ENCODE results near the gene LIN7C. TPM values are rescaled to one million over a fixed set of nuclear protein-coding genes. Genes with fewer than 3 reads are reported as not detected.

Gene LIN7C
- total RNA-seq, 1 donor from 2014 or later = 342 TPM

GRCh38 chr11:27471589-27472397 lies 34.8 kb downstream of the LIN7C start:
- DNase-seq (ENCODE audit: low spot score in 2 of 2) (peak; percentile 41 to 56), FAIRE-seq (no peak)

- DNase-seq (ENCODE audit: low spot score in 2 of 2) = no peak
- FAIRE-seq = no peak
Observed at GRCh38 chr11:27470826-27471588, 35.6 kb downstream of the LIN7C start.

DNA sequence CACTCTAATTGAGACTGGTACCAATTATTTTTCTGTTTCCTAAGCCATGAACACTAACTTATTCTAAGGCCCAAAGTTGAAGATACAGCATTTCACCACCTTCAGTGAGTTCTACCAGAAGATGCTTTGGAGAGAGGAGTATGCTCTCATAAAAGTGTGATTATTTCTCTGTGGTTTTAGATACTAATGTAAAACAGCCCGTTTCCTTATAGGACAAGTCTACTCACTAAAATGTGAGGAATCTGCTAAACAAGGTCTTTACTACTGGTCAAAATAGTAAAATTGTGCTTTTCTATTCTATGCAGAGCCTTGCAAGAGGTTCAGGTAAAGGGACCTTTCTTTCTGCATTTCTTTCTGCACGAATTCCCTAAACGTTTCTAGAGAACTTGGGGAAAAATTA lies 36.4 kb downstream of the LIN7C start:
- no peak for FAIRE-seq

DNA sequence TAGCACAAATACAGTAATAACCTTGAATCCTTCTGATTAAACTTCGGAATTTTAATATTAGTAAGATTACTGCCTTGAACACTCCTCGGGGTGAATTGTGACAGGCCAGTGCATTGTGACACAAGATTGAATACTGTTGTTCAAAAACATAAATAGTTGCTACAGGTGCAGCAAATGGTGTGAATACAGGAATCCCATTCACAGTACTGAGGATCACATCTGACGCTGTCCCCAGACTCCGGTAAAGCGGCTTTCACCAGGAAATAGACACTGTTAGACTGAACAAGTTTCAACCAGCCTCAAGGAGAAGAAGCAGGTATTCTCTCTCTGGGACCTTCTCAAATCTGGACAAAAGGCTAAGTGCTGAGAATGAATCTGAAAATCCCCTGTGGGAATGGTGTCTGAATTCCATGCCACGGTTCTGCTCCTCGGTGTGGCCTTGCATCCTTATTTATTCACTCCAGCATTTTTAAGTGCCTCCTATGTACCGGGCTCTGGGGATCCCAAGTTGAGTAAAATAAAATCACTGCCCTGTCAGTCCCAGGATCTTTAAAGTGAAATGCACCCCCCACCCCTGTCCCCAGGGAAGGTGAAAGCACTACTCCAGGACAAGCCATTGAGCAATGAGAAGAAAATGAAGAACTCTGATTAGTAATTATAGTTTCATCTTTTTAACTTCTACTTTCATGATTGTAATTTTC lies 37.4 kb downstream of the LIN7C start:
- FAIRE-seq = no peak
- no peak for DNase-seq (ENCODE audit: low spot score in 2 of 2)

More for the DNA sequence above, 36.4 kb downstream of the LIN7C start:
- no peak for DNase-seq (ENCODE audit: low spot score in 2 of 2)

DNA sequence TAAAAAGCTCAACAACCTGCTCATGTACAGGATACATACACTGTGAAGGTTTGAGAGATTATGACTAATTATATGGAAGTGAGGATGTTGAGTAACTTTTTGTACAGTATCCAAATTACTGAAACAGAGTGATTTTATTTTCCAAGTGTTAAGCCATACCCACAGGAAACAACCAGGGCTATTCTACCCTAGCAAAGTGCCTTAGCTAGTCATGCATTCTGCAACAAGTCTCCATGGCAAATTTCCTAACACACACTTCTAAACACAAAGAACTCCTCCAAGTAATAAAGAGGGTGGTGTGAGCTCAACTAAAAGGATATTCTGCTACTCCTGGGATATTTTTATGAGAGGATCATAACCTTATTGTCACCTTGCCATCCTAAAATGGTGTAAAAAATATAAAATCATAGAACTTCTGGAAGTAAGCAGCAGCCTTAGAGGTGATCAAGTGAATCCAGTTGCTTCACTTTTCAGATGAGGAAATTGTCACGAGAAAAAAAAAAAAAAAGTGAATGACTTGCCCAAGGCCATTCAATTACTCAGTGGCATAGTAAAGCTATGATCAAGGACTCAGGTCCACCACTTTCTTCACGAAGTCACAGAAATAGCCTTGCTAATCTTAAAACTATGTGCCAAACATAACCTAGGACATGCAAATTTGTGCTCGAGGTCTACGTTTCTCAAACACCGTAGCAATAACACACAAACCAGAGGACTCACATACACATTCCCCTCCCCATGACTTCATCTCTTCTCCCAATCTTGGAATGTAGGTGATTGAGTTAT lies 38.2 kb downstream of the LIN7C start:
- FAIRE-seq (no peak), DNase-seq (ENCODE audit: low spot score in 2 of 2) (no peak)

- FAIRE-seq (no peak), DNase-seq (ENCODE audit: low spot score in 2 of 2) (no peak)
Observed at GRCh38 chr11:27467181-27467913, 39.2 kb downstream of the LIN7C start.

DNA sequence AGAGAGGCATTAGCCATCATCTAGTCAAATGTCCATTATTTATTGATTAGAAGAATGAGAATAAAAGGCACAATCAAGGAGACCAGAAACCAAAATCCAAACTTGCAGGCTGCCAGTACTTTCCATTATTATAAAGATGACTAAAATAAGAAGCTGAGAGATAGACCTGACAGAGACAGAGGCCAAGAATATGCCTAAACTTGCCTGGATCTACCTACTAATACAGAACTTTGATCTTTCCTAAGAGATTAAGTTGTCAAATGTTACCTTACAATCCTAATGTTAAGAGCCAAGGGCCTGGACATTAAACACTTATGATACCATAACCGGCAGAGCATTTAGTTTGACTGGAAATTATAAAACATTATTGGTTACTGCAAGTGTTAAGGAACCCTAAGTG lies 40.2 kb downstream of the LIN7C start:
- DNase-seq (ENCODE audit: low spot score in 2 of 2) (no peak), FAIRE-seq (no peak)

DNA sequence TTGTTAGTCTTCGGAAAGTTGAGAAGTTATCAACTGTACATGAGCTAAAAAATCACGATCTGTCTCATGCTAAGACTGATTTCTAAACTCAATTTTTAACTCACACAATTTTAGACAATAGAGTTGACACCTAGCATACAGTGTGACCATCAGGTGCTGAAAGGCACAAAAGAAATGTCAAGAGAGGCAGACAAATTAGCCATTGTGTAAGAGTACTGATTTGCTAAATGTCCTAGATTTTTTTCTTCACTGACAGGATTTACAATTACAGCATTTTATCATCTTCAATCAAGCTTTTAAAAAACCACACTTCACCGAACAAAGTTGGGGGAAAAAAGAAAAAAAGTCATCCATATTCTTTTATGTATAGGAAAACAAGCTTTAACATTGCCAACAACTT lies 40.9 kb downstream of the LIN7C start:
- no peak for DNase-seq (ENCODE audit: low spot score in 2 of 2)
- FAIRE-seq = no peak

- no peak for FAIRE-seq
- no peak for DNase-seq (ENCODE audit: low spot score in 2 of 2)
Observed at GRCh38 chr11:27464909-27465308, 41.7 kb downstream of the LIN7C start.

GRCh38 chr11:27464289-27464696 lies 42.3 kb downstream of the LIN7C start:
- FAIRE-seq (no peak), DNase-seq (ENCODE audit: low spot score in 2 of 2) (no peak)

- no peak for FAIRE-seq
Observed at GRCh38 chr11:27462543-27462942, 44.0 kb downstream of the LIN7C start.

DNA sequence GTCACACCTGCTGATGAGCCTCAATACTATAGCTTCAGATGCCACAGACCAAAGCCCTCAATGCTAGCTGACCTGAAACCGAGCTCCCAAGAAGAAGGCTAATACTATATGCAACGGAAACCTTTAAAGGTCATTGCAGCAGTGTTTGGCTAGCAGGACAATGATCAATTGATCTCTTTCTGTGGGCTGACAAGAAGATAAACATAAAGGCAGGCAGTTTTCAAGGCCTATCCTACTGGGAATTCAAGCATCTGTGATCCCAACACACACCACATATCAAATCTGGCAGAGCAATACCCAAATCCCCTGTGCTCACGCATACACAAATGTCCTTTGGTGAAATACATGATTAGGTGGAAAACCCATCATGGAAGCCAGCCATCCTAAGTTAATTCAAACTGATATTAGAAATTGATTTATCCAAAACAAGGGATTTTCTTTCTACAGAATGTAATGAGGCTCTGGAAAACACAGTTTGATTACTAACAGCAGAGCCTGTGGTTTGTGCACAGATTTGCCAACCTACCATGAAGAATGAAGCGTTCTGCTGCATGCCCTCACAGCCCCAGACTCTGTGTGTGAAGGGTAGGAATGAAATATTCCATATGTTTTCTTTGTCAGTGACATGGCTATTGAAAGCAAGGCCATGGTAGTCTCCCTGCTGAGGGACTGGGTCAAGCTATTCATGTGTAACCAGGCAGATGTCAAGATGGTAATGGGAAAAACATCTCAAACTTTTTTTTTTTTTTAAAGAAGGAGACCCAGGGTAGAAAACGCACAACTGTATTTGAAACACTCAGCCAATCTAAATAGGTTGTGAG lies 46.2 kb downstream of the LIN7C start:
- FAIRE-seq = no peak
- no peak for DNase-seq (ENCODE audit: low spot score in 2 of 2)

More at GRCh38 chr11:27462543-27462942, 44.0 kb downstream of the LIN7C start:
- DNase-seq (ENCODE audit: low spot score in 2 of 2) = no peak

DNA sequence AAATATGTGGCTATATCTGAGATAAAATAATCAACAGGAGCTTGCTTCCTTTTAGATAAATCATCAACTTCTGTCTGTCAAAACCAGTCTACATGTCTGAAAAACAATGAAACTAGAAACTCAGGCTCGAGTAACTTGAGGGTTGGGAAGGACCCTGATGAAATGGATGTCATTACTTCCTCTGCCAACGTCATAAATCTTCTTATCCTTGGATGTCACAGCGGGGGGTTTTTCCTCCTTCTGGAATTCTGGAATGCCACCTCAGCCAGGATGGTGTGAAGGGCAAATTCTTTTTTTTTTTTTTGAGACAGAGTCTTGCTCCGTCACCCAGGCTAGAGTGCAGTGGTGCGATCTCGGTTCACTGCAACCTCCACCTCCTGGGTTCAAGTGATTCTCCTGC lies 47.4 kb downstream of the LIN7C start:
- DNase-seq (ENCODE audit: low spot score in 2 of 2) = no peak
- FAIRE-seq = no peak

DNA sequence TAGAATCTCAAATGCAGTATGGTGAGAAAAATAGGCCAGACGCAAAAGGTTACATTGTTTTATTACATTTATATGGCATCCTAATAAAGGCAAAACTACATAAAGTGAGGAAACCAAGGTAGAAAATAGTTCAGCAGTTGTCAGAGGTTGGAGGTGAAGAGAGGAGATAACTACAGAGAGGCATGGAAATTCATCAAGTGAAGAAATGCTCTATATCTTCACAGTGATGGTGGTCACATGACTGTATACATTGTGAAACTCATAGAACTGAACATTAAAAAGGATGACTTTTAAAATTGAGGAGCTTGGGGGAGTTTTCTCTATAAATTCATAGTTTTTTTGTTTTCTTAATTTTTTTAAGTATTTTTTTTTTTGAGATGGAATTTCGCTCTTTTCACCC lies 48.4 kb downstream of the LIN7C start:
- FAIRE-seq = no peak

DNA sequence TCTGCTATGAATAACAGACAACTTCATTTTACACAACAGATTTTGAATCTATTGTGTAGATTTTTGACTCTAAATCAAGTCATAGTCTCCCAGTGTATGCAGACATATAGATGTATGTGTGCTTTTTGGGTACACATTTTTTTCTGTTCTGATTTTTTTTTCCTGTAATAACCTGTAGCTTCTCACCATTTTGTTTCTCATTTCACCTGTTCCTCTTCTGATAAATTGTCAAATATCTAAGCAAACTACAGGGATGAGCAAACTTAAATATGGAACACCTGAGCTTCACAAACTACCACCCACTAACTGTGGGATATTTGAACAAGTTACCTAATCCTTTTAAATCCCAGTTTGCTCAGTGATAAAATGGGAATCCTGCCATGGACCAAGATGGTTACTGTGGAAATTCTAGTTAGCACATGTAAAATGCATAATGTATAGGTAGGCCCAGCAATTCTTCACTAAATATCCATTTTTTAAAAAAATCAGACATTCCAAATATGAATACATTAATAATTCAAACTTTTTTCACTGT lies 49.7 kb downstream of the LIN7C start:
- DNase-seq (ENCODE audit: low spot score in 2 of 2) (no peak), FAIRE-seq (no peak)

More for the DNA sequence above, 48.4 kb downstream of the LIN7C start:
- DNase-seq (ENCODE audit: low spot score in 2 of 2) = no peak

GRCh38 chr11:27456140-27456794 lies 50.3 kb downstream of the LIN7C start:
- FAIRE-seq = no peak
- DNase-seq (ENCODE audit: low spot score in 2 of 2) = no peak

DNA sequence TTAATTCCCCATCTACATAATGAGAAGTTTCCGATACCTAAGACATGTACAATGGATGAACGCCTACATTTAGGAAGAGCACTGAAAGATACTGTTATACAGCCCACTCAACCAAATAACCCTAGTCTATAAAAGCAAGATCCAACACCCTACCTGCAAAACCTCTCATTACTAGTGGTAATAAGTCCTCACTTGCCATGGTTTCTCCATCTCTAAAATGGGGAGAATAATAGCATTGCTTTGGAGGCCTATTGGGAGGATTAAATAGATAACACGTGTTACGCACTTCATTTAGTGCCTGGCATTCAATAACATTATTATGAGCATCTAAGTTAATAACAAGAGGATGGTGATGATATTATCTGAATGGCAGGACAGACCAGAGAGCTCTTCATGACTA lies 50.9 kb downstream of the LIN7C start:
- FAIRE-seq (no peak), DNase-seq (ENCODE audit: low spot score in 2 of 2) (no peak)

- no peak for FAIRE-seq
Observed at GRCh38 chr11:27453701-27454100, 52.9 kb downstream of the LIN7C start.

More at GRCh38 chr11:27453701-27454100, 52.9 kb downstream of the LIN7C start:
- DNase-seq (ENCODE audit: low spot score in 2 of 2) = no peak

Data from frontal cortex (tissue), 4 donors.